ENCODE results near the gene SELE.

SELE gene

GRCh38 chr1:169741666-169742394 is 8.0 kb upstream of the SELE start (continued):
- TF ChIP-seq PRDM4 (tag by site-specific recombination; IDR thresholded peaks at IDR 0.05) (no peak), ZBTB1 (tag by site-specific recombination; IDR thresholded peaks at IDR 0.05) (no peak), BCL11B (tag by site-specific recombination; IDR thresholded peaks at IDR 0.05; ENCODE audit: low read depth) (no peak), ZNF510 (tag by site-specific recombination; IDR thresholded peaks at IDR 0.05; ENCODE audit: insufficient replicate concordance) (no peak), ZNF639 (tag by site-specific recombination; IDR thresholded peaks at IDR 0.05) (no peak), ZNF664 (tag by site-specific recombination; IDR thresholded peaks at IDR 0.05) (no peak), ZNF174 (tag by site-specific recombination; IDR thresholded peaks at IDR 0.05) (no peak), PRDM1 (tag by site-specific recombination; IDR thresholded peaks at IDR 0.05) (no peak), ZSCAN4 (tag by site-specific recombination; IDR thresholded peaks at IDR 0.05) (no peak), ZNF777 (tag by site-specific recombination; IDR thresholded peaks at IDR 0.05; ENCODE audit: borderline replicate concordance) (no peak), AEBP2 (tag by site-specific recombination; IDR thresholded peaks at IDR 0.05; ENCODE audit: borderline replicate concordance) (no peak), ZFHX2 (tag by site-specific recombination; conservative IDR thresholded peaks at IDR 0.05) (peak; percentile 25), ZBTB44 (tag by site-specific recombination; IDR thresholded peaks at IDR 0.05) (0 out of 2 replicates have a peak, but pooled peaks have one; percentile 7), BCL11A (tag by site-specific recombination; IDR thresholded peaks at IDR 0.05; ENCODE audit: low read depth) (no peak), PRDM6 (tag by site-specific recombination; IDR thresholded peaks at IDR 0.05) (no peak), ZNF140 (tag by site-specific recombination; IDR thresholded peaks at IDR 0.05) (no peak), ZNF18 (tag by site-specific recombination; IDR thresholded peaks at IDR 0.05) (no peak), ZBTB7A (tag by site-specific recombination; IDR thresholded peaks at IDR 0.05; ENCODE audit: low read depth) (no peak), ZBTB6 (tag by site-specific recombination; IDR thresholded peaks at IDR 0.05) (no peak), KLF16 (tag by site-specific recombination; IDR thresholded peaks at IDR 0.05) (no peak), ZNF449 (tag by site-specific recombination; IDR thresholded peaks at IDR 0.05) (peak; percentile 75; the same call in 1 of the 2 replicates), ZNF2 (tag by site-specific recombination; IDR thresholded peaks at IDR 0.05) (no peak), ZNF433 (tag by site-specific recombination; IDR thresholded peaks at IDR 0.05; ENCODE audit: low read depth) (no peak), ZNF132 (tag by site-specific recombination; IDR thresholded peaks at IDR 0.05; ENCODE audit: borderline replicate concordance) (no peak)
